HG03108 (cell line): ENCODE measurements around the gene TOMM7.

ENCODE experiments used
- ATAC-seq: cut with Tn5 transposase; IDR thresholded peaks from one replicate; pipeline ENCODE4 v1.9.1; 2021; ENCODE audit warnings: moderate library complexity; ENCODE audit not compliant: unreplicated experiment

The TOMM7 gene

DNA sequence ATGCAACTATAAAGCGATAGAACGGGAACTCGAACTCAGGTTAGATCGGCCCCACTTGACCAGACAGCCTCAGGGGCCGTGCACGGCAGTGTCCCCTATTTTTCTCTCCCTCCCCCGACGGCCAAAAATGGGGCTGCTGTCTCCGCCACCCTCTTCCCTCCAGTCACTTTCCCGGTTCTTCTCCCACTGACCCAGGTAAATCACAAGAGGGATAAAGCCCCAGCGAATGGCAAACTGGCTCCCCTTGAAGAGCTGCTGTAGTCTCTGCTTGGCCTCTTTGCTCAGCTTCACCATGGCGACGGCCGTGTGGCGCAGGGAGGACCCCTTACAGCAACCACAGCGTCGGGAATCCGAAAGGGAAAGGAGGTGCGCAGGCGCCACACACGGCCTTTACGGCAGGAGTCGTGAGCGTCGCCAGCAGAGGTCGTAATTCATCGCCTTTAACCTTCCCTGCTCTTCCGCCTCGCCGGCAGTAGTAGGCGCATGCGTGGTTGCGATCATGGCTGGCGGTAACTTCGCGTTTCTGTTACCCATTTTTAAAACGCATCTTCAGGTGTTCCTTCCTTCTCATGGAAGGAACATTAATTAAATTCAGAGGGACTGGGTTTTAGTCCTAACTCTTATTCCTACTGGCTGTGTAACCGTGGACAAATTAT, at the start of gene TOMM7:
TOMM7 (minus strand) TSS at position 364 of the 656 bp plus-strand sequence; CDS start at position 294, 70 bp downstream.
- peak; percentile 83 for ATAC-seq

DNA sequence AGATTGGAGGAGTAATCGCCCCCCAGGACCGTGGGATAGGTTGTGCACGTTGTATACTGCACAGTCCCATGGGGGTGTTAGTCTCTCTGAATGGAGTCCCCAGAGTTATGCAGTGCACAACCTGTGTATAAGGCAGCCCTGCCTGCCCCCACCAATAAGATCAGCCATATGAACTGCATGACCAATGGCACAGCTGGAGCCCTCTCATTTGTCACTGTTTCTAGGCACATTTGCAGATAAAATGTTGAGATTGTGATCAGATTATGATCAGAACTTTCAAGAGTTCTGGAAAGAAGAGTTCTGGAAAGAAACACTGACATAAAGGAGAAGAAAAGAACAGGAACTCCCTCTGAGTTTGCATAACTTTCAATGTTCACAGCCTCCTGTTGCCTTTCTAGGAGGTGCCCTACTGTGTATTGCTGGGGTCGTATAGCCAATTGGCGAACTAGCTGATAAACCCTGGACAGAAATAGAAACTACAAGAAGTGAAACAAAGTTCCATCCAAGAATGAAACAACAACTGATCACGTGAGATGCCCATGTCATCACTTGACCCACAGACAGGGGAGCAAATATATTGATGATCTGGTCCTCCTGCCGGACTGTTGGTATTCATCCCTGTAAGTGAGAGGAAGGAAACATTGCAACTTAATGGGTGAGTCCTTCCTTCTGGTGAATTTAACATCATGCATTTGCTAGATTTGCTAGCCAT, 49.6 kb upstream of the TOMM7 start:
- peak; percentile 86 for ATAC-seq

DNA sequence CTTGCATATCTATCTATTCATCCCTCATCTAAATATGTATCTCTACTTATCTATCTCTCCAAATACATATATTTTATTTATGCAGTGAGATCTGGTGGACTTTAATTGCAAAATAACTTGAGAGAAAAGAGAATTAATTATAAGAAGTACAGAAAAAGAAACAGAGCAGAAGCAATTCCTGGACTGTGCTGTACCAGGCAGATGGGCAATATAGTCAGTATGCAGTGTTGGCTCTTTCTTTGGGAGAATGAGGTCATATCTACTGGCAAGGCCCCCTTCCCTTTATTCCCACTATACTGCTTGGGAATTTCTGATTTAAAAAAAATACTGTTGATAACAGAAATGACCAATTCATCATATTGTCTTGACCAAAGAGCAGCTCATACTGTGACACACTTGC, 49.0 kb upstream of the TOMM7 start:
- no peak for ATAC-seq

DNA sequence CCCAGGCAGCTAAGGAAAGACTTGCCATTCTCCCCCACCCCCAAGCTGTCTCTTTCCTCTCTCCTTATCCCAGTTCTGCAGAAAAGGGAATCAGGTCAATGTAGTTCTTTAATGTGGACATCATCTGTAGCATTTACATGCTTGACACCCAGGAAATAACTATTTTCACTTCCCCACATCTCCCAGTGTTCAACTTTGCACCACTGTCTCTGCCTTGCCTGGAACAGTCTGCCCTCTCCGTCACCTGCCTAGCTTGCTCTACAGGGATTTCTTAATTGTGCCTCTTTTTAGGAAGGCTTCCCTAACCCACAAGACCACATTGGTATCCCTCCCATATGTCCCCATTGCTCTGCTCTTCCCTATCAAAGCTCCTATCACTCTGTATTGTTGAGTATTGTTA, 45.9 kb upstream of the TOMM7 start:
- ATAC-seq: no peak

DNA sequence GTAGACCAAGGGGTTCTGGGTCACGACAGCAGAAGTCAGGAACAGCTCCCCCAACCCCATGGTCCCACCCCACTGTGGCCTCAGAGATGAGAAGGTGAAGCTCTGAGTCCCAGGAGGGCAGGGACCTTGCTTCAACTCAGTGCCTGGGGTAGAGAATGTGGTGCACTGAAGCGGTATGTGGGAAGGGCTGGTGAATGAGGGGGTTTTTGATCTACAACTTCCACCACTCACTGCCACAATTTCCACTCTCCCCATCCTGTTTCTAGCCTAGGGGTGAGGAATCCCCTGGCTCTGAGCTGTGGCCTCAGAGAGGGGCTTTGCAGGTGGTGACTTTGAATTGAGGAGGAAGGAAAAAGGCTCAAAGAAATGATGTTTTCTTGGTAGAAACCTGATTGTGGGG, 44.9 kb upstream of the TOMM7 start:
- ATAC-seq: no peak

DNA sequence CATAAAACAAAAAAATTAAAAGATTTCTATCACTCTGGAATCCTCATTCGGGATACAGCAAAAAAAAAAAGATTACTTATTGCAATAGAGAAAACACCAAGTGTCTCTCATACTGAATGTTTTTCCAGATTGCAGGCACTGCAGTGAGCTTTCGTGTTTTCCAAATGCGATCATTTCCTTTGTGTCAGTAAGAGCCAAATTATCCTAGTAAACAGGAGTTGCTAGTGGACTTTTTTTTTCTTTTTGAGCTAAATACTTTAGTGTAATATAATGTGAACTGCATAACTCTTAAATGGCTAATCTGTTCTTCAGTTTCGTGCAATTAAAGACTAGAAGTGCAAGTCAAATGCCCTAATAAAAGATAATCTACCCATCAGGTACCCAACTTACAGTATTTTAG, 44.4 kb upstream of the TOMM7 start:
- no peak for ATAC-seq

DNA sequence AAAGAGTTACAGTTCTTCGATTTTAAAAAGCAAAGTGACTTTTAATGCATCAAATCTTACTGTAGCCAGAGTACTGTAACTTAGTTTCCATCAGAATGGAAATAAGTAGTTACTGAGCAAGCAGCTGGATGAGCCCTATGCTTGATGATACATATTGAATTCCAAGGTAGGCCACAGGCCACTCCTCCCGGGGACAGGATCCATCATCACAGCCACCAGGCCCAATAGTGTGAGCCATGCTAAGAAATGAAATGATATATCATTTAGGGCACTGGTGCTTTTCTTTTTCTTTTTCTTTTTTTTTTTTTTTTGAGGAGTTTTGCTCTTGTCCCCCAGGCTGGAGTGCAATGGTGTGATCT, 42.9 kb upstream of the TOMM7 start:
- no peak for ATAC-seq

DNA sequence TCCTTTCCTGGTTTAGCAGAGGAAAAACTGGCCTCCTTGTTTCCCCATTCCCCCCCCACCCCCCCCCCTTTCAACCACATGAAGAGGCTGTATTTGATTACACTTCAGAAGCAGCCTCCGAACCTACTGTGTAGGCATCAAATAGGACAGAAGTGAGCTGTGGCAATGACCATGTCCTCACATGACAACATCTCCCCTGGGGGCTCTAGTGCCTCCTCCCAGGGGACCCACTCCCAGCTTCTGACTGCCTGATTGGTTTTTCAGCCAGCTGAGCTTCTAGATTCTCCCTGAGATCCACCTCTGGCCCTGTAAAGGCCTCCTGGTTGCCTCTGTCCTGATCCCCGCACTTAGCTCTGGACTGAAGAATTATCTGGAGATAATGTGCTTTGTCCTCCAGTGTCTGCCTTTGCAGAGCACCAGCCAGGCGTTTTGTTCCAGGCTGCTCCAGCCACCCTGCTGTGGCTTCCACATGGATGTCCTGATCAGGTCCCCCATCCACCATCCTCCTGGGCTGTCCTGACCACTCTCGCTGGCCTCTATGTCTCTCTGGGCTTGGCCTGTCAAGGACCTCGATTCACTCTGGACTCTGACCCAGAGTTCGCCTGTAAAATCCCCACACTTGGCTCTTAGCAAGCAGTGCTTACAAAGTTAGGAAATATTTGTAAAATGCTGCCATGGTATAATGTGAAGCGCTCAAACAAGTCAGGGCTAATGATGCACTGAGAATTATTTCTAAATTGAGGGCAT, 42.4 kb upstream of the TOMM7 start:
- ATAC-seq: no peak

DNA sequence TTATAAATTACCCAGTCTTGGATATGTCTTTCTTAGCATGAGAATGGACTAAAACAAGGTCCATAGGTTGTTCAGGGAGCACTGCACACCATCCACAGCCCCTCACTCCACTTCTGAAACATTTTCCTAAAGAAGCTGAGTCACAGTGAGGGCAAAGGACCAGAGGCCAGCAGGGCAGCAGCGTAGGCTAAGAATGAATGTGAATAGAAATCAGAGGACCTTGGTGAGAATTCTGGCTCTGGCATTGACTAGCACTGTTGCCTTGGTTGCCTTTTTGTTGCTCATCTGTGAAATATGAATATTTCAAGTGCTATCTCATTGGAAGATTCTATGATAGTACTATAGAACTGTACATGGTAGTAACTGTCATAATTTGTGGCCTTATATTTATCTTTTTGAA, 41.7 kb upstream of the TOMM7 start:
- no peak for ATAC-seq

DNA sequence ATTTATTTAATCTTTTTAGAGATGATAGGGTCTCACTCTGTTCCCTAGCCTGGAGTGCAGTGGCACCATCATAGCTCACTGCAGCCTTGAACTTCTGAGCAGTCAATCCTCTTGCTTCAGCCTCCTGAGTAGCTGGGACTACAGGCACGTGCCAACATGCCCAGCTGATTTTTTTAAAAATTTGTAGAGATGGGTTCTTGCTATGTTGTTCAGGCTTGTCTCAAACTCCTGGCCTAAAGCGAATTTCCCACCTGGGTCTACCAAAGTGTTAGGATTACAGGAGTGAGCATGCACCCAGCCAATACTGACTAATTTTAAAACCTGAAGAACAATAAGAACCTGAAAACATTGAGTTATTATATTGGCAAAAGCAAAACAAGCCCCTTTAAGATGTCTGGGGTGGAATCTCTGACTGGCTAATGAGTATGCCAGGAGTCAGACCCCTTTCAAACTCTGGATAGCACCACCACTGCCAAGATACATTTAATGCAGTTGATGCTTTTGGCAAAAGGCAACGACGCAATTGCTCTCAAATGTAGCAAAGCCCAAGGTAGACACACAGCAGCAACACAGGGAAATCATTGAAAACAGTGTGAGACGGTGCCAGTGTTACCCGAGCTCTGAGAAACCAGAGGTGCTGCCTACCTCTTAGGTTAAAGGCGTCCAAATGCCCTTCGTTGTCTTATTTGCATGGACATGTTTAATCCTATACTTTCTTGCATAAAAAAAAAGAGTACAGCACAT, 40.7 kb upstream of the TOMM7 start:
- no peak for ATAC-seq

DNA sequence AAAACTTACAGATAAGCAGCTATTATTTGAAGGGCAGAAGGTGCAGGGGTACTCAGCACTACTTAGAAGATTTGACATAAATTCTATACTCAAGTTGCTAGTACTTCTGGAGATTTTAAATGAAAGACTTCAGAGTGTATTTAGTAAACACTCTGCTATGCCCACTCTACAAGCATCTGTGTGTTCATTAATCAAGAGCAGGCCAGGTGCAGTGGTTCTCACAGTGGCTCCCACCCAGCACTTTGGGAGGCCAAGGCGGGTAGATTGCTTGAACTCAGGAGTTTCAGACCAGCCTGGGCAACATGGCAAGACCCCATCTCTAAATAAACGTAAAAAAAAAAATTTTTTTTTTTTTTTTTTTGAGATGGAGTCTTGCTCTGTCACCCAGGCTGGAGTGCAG, 38.9 kb upstream of the TOMM7 start:
- no peak for ATAC-seq

DNA sequence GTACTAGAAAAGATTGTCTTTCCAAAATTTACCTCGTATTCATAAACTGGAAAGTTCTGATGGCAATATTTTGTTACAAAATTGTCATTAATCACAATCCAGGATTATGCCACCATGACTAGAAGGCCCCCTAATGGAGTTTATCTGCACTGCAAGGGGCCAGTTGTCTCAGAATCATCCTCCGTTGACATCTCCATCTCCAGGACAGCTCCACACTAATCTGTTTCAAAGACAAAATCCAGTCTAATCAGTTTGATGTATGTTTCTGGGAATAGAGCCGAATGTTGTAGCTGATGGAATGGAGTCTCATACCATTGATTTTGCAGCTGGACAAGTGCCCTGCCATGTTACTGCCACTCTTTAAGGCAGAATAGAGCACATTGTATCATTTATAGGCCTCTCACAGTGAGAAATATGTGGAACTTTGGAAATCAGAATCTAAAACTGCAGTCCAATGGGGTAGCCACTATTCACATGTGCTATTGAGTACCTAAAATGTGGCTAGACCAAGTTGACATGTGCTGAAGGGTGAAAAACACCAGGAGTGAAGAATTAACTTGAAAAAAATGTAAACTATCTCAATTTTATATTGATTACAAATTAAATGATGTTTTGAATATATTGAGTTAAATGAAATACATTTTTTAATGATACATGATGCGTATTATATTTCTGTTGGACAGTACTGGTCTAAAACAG, 38.3 kb upstream of the TOMM7 start:
- no peak for ATAC-seq

DNA sequence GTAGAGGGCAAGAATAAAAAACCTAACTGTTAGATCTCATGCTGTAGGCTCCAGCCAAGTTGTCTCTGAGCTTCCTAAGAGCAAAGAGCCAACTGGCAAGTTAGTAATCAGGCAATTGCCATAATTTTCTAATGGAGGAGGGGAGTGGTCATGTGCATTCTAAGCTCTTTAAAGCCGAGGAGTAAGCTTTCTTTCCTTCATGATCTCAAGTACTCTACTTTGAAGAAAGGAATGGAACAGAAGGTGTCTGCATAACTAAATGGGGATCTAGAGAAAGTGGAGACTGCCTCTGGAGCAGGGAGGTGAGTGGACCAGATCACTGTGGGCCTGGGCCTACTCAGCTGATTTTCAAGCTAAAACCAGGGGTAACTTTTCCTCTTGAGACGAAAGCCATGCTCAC, 37.7 kb upstream of the TOMM7 start:
- no peak for ATAC-seq

DNA sequence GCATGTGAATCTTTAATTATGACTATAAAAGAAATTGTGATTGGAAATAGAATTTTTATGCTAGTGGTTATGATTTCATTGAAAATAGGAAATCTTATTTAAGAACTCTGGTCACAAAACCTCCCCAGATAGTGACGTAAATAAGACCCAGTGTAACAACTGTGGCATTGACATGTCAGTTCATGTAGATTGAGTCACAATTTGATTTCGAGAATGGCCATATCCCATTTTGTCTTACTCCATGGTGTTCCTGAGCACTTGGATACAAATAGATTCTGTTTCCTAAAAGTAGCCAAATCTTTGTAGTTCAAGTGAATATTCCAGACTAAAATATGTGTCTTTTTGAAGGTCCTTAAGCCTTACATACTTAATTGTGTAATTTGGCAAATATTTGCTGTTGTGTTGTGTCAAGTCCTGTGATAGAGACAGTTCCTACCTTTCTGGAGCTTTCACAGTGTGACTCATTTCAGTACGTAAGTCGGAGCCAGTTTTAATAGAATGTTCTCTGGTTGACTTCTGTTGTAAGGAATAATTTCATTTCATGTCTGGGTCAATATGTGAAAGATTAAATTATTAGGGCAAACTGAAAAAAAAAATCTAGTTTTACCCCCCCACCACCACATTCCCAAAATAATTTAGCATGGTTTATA, 37.1 kb upstream of the TOMM7 start:
- no peak for ATAC-seq

DNA sequence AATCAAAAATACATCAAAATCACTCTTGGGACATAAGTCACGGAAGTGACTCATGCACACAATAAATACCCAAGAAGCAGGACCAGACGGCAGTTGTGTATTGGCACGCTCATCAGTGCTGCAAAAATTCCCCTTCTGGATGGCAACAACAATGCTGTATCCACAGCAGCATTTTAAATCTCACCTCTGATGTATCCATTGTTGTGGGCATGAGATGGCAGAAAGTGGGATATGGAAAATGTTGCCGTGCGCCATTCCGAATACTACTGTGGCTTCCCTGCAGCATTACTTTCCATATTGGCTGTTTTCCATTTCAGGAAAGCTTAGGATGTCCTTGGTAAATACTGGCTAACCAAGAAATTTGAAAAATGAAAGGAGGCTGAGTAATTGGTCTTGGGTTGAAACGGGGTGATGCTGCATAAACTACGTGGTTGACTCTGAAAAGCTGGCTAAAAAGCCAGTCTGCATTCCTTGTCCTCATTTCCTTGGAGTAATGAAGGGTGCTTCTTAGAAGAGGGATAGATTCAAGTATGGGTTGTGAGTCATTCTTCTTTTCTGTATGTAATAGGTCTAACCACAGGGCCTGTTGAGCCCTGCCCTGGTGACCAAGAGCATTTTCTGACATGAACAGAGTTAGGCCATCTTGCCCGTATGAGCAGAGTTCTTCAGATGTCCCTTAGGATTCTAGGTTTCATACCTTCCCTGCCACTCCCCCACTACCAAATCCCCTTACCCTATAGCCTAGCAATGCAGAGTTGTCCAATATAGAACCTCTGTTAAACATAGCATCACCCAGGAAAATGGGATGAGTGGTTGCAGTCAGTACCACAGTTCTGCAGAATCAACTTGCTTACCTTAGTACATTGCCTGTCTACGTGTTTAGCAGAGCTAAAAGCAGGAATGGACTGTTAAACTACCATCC, 36.3 kb upstream of the TOMM7 start:
- no peak for ATAC-seq

DNA sequence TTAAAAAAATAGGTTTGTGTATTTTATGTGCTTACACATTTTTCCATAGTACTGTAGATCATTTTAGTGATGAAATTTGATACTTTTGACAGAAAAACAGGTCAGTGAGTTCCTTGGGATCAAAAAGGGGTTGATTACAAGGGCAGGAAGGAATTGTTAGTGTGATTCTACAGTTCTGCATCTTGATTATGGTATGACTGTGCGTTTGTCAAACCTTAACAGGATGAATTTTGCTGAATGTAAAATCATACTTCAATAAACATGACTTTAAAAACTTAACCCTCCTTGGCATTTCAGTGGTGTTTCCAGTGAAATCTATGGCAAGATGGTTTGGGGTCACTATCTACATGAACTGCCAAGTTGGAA, 35.6 kb upstream of the TOMM7 start:
- no peak for ATAC-seq

DNA sequence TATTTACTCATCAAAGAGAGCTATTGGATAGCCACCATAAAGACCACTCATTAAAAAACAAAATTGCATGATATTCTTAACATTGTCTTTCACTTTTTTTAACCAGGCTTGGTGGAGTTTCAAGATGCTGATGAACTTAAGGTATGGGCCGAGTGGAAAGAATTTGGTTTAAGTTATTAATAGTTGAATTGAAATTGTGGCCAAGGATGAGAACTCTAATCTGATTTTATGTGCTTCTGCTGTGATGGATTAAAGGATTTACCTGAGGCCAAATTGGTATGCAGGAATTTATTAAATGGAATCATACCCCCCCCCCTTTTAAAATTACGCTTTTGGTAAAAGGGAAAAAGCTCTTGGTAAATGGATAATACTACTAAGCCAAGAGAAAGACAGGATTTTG, 33.8 kb upstream of the TOMM7 start:
- no peak for ATAC-seq

DNA sequence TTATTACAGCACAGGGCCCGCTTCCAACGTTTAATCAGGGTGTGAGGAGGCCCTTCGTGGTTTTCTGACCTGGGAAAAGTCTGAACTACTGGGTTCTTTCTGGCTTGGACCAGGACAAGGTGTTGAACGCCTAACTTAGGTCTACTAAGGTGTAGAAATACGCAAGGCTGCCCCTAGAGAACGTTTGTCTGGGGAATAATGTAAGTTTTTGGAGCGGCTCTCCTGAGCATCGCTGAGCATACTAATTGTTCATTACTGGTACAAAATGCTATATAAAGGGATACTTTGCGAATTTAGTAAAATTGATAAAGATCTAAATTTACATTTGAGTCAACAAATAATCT, 32.4 kb upstream of the TOMM7 start:
- no peak for ATAC-seq
